K562 (cell line): ENCODE measurements around the gene PHF20.

ENCODE experiments used
- ATF7 ChIP-seq: fragments of 450-650 bp; IDR thresholded peaks from 2 replicates; pipeline ENCODE4 v1.7.1; 2014; ENCODE audit warnings: mild to moderate bottlenecking, moderate library complexity
- HIVEP1 ChIP-seq: fragments of 250-450 bp; sonication (Bioruptor Pico); IDR thresholded peaks from 2 replicates; pipeline ENCODE4 v1.4.0; 2020; ENCODE audit warnings: mild to moderate bottlenecking
- NCOA1 ChIP-seq: fragments of 450-650 bp; IDR thresholded peaks from 2 replicates; pipeline ENCODE4 v1.6.1; 2016; ENCODE audit warnings: low read depth
- POLR2A ChIP-seq: fragments of 450-650 bp; conservative IDR thresholded peaks from 2 replicates; pipeline ENCODE4 v1.6.1; 2016
- POLR2AphosphoS5 ChIP-seq: IDR thresholded peaks from 2 replicates; pipeline ENCODE4 v1.6.1; 2011; ENCODE audit warnings: mild to moderate bottlenecking, low read depth, low read length, moderate library complexity; ENCODE audit not compliant: control insufficient read depth, insufficient read depth
- TGIF2 ChIP-seq: sonication (generic); formaldehyde crosslinking; IDR thresholded peaks from 2 replicates; pipeline ENCODE4 v1.8.1; 2022; ENCODE audit warnings: mild to moderate bottlenecking, missing genetic modification reagents, moderate library complexity
- USF2 ChIP-seq: sonication (generic); formaldehyde crosslinking; IDR thresholded peaks from 2 replicates; pipeline ENCODE4 v1.5.0; 2020; ENCODE audit warnings: missing genetic modification reagents
- ZNF253 ChIP-seq: fragments of 250-450 bp; sonication (Bioruptor Pico); conservative IDR thresholded peaks from 2 replicates; pipeline ENCODE4 v1.6.1; 2021; ENCODE audit warnings: mild to moderate bottlenecking
- TF ChIP-seq, protein P1 (sequence below), 3 experiments: IDR thresholded peaks in 2 of 3; conservative IDR thresholded peaks in 1 of 3; 2 replicates each; pipeline ENCODE4 v1.5.1; 2011 to 2012; ENCODE audit warnings: low read length in 3 of 3, mild to moderate bottlenecking in 3 of 3, control low read depth in 2 of 3, improper control_type of control experiment in 1 of 3, inconsistent platforms in 1 of 3, low read depth in 1 of 3, mixed read lengths in 1 of 3, moderate library complexity in 1 of 3; ENCODE audit not compliant: insufficient read depth in 2 of 3

- no peak for TF ChIP-seq TGIF2 (CRISPR knock-in tag)
- no peak for TF ChIP-seq NCOA1
- no peak for TF ChIP-seq HIVEP1
- TF ChIP-seq, protein P1, sequence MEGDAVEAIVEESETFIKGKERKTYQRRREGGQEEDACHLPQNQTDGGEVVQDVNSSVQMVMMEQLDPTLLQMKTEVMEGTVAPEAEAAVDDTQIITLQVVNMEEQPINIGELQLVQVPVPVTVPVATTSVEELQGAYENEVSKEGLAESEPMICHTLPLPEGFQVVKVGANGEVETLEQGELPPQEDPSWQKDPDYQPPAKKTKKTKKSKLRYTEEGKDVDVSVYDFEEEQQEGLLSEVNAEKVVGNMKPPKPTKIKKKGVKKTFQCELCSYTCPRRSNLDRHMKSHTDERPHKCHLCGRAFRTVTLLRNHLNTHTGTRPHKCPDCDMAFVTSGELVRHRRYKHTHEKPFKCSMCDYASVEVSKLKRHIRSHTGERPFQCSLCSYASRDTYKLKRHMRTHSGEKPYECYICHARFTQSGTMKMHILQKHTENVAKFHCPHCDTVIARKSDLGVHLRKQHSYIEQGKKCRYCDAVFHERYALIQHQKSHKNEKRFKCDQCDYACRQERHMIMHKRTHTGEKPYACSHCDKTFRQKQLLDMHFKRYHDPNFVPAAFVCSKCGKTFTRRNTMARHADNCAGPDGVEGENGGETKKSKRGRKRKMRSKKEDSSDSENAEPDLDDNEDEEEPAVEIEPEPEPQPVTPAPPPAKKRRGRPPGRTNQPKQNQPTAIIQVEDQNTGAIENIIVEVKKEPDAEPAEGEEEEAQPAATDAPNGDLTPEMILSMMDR (IDR thresholded peaks at IDR 0.05 in 2 of 3, conservative IDR thresholded peaks at IDR 0.05 in 1 of 3; ENCODE audit: insufficient read depth in 2 of 3, low read depth in 1 of 3, low read length in 3 of 3) = no peak
- TF ChIP-seq POLR2A = no peak
- no peak for TF ChIP-seq ZNF253 (CRISPR knock-in tag)
- no peak for TF ChIP-seq USF2 (CRISPR knock-in tag)
- no peak for TF ChIP-seq ATF7
- no peak for TF ChIP-seq POLR2AphosphoS5
Measured at GRCh38 chr20:35956616-35957015, 184.8 kb downstream of the PHF20 start.
